HFFc6 (cell line): ENCODE data around the gene IQGAP2. TPM values are rescaled to one million over a fixed set of nuclear protein-coding genes. Genes with fewer than 3 reads are reported as not detected.

Experiments used
- DNase-seq: peaks from one replicate; pipeline ENCODE4 v3.0.0-alpha.2; 2018
- H3K27ac Mint-ChIP-seq: 2 replicates; pipeline ENCODE4 v1.8.0; 2020; ENCODE audit warnings: mild to moderate bottlenecking, mixed read lengths
- H3K27me3 Mint-ChIP-seq: 2 replicates; pipeline ENCODE4 v1.8.0; 2021; ENCODE audit warnings: mild to moderate bottlenecking, moderate library complexity, mixed read lengths; ENCODE audit not compliant: insufficient read depth
- H3K36me3 Mint-ChIP-seq: 2 replicates; pipeline ENCODE4 v1.8.0; 2021; ENCODE audit warnings: low read depth, mixed read lengths
- H3K4me1 Mint-ChIP-seq: 2 replicates; pipeline ENCODE4 v1.8.0; 2020; ENCODE audit warnings: low read depth, mixed read lengths
- H3K4me3 Mint-ChIP-seq: 2 replicates; pipeline ENCODE4 v1.8.0; 2020; ENCODE audit warnings: mild to moderate bottlenecking, moderate library complexity, mixed read lengths
- H3K9me3 Mint-ChIP-seq: 2 replicates; pipeline ENCODE4 v1.8.0; 2020; ENCODE audit warnings: mild to moderate bottlenecking, mixed read lengths
- CTCF ChIP-seq: fragments of 200-600 bp; sonication (generic); IDR thresholded peaks from 2 replicates; pipeline ENCODE4 v1.5.0; 2021; ENCODE audit warnings: antibody characterized with exemption, mild to moderate bottlenecking
- total RNA-seq, 6 experiments: library from RNA; stranded (reverse); fragmentation: NEBNext Ultra II Directional; extraction: Animal tissue kit (Norgen Biotek cat#: 25700); gene quantifications; 2 replicates in 1 of 6; 3 replicates in 5 of 6; pipeline ENCODE4 v1.2.3, GENCODE V29; 2021

The IQGAP2 gene
- total RNA-seq, 6 experiments from 2014 or later: 0.09 to 0.47 (median 0.21) TPM; not detected in 1

GRCh38 chr5:76445830-76446229, 42.7 kb downstream of the IQGAP2 start:
- Mint-ChIP-seq H3K9me3 (no peaks in the 10 kb centered on the region), H3K27me3 (peaks cover 4% of the 10 kb centered on the region), H3K27ac (no peak overlapping the region), H3K36me3 (no peaks in the 10 kb centered on the region), H3K4me1 (no peaks in the 10 kb centered on the region), H3K4me3 (no peak overlapping the region)
- TF ChIP-seq CTCF: no peak
- DNase-seq: no peak

DNA sequence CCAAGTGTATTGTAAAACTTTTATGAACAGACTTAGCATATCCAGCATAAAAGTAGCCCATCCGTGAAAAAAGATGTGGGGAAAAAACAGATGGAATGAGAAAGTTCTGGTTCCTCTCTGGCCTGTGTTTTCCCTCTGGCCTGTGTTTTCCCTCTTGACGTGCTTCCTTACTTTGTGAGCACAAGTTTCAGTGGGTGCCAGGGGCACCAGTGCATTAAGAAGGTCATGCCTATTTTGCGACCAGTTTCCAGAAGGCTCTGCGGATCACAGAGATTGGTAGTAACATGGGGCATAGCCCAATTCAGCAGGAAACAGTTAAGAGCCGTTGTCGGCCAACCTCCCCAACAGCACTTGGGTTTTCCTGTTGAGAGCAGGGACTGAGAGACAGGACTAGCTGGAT, 43.7 kb downstream of the IQGAP2 start:
- Mint-ChIP-seq H3K4me1 (no peaks in the 10 kb centered on the region), H3K27me3 (peaks cover 4% of the 10 kb centered on the region), H3K9me3 (no peaks in the 10 kb centered on the region), H3K36me3 (no peaks in the 10 kb centered on the region), H3K27ac (no peak overlapping the region), H3K4me3 (no peak overlapping the region)
- no peak for DNase-seq
- no peak for TF ChIP-seq CTCF

DNA sequence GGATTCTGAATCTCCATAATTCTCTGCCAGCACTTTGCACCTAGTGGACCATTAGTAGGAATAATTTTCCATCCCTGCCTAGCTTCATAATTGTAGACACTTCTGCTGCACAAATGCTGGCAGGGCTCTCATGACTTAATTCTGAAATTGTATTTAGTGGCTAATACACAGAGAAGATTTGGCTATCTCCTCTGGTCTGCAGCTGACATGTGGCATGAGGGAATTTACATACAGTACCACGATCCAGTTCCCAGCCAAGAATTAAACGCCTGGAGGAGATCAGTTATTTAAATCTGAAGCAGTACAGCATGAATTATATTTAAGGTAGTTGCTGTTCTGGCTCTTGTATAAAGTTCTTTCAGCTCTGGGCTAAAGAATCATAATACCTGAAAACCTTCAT, 46.5 kb downstream of the IQGAP2 start:
- H3K36me3 Mint-ChIP-seq: no peaks in the 10 kb centered on the region
- H3K27me3 Mint-ChIP-seq: peaks cover 4% of the 10 kb centered on the region
- no peak for TF ChIP-seq CTCF
- DNase-seq: no peak
- no peaks in the 10 kb centered on the region for H3K4me1 Mint-ChIP-seq
- no peaks in the 10 kb centered on the region for H3K9me3 Mint-ChIP-seq
- H3K27ac Mint-ChIP-seq: no peak overlapping the region
- H3K4me3 Mint-ChIP-seq: no peak overlapping the region

DNA sequence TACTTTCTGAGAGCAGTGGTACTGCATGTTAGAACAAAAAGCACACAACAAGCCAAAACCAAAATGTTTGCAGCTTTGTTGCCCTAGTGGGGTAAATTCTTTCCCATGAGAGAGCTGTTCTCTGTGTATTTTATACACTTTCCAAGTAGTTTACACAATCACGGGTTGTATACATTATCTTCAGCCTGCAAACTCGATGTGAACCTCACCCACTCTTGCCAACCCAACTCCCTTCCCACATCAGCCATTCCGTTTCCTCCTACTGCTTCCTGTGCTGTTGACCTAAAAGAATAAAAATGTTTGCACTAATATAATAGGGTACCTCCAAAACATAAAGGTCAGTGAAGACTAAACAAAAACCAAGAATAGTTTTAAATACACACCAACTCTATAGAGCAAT, 47.0 kb downstream of the IQGAP2 start:
- TF ChIP-seq CTCF: no peak
- H3K36me3 Mint-ChIP-seq: no peaks in the 10 kb centered on the region
- no peak for DNase-seq
- H3K27ac Mint-ChIP-seq: no peak overlapping the region
- H3K9me3 Mint-ChIP-seq: no peaks in the 10 kb centered on the region
- H3K4me1 Mint-ChIP-seq: no peaks in the 10 kb centered on the region
- H3K4me3 Mint-ChIP-seq: no peak overlapping the region
- H3K27me3 Mint-ChIP-seq: peaks cover 7% of the 10 kb centered on the region

GRCh38 chr5:76451031-76451701, 48.1 kb downstream of the IQGAP2 start:
- H3K4me3 Mint-ChIP-seq: no peak overlapping the region
- no peak for TF ChIP-seq CTCF
- no peaks in the 10 kb centered on the region for H3K4me1 Mint-ChIP-seq
- peaks cover 7% of the 10 kb centered on the region for H3K27me3 Mint-ChIP-seq
- H3K27ac Mint-ChIP-seq: no peak overlapping the region
- no peak for DNase-seq
- no peaks in the 10 kb centered on the region for H3K9me3 Mint-ChIP-seq
- H3K36me3 Mint-ChIP-seq: no peaks in the 10 kb centered on the region
